Astrocyte of the hippocampus (primary cell): ENCODE measurements around the gene SPNS2.

ENCODE experiments used
- DNase-seq: peaks from one replicate; pipeline ENCODE4 v3.0.0; 2011; ENCODE audit warnings: low read depth, low spot score

Gene SPNS2

DNA sequence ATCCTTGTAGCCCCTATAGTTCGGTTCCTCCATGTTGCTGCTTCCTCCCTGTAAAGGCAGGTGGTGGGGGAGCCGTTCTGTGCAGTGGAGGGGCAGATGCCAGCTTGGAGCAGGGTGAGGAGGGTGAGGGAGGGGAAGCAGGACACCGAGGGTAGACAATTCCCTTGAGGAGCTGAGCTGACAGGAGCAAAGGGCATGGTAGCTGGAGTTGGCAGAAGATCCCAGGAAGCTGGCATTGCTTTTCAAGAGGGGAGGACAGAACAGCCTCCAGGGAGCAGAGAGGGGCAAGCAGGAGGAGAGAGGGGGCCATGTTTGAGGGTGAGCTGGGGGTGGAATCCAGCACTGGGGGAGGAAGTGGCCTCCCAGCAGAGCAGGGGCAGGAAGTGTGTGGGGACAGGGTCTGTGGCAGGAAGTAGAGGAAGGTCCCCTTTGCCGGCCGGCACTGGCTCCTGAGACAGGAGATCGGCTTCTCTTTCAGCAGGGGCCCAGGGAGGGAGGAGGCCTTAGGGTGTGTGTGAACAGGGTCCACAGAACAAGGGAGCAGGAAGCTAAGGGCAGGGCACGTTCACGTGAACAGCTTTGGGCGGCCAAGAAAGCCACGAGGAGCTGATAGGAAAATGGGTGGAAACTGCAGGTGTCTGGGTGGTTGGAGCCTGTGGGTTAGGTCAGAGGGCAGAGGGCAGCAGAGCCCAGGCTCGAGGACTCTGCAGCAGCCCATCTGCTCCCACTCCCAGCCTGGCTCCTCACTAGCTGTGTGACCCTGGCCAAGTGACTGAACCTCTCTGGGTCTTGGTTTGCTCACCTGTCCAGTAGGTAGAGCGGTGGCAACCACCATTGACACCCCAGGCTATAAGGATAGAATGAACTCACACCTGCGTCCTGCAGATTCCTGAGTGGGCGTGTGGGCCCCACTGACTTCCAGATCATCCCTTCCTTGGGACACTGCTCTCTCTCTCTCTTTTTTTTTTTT lies 17.5 kb upstream of the SPNS2 start:
- no peak for DNase-seq

DNA sequence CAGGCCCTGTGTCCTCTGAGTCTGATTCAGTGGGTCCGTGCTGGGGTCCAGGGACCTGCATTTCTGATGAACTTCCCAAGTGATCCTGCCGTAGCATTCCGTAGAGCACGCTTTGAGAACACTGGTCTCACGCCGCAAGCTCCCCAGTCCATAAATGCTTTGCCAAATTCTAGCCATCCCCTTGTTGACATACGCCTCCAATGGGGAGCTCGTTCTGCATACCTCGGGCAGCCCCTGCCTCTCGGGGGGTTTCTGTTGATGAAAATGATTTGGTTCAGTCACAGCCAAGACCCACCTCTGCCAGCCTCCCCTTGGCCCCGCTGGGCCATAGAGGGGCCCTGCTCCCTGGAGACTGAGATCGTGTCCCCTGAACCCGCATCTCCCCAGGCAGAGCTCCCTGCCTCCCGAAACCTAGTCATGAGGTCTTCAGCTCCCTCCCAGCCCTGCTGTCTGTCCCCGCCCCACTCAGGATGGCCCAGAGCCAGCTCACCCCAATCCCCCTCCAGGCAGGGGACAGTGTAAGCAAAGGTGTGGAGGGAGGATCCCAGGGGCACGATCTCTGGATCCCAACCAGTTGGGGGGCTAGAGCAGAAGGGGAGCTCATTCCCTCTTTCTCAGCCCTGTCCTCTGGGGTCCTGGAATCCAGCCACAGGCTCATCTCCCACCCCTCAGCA lies 16.2 kb upstream of the SPNS2 start:
- DNase-seq, result no peak

DNA sequence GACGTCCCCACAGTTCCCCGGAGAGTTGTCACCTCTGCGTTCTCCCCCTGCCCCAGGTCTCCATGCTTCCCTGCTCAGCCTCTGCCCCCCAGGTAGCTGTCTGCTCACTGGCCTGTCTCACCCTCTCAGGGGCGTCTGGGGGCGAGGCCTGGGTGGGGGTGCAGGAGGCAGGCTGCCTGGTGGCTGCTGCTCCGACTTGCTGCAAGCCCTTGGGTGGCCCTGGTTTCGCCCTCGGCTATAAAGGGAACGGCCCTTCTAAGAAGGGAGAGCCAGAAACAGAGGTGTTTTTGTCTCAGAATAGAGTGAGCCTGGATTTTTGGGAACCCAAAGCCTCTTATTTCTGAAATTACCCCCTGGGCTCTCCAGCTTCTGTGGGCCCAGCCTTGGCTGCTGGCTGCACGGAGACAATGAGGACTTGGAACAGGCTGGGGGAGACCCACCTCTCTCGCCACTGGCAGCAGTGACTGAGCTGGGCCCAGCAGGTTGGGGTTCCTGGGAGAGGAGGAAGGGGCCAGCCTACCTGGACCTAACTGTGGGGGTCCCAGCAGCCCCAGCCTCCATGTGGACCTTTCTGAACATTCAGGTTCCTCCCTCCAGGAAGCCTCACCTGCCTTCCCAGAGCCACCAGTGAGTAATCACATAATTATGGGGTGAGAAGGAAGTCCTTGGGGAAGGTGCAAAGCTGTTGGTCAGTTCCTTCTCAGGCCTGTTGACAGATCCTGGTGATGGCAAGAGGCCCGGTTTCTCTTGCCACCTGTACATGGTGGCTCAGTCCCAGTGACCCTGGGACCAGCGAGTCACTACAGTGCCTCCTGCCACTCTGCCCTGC lies 15.5 kb upstream of the SPNS2 start:
- peak; percentile 71 for DNase-seq

DNA sequence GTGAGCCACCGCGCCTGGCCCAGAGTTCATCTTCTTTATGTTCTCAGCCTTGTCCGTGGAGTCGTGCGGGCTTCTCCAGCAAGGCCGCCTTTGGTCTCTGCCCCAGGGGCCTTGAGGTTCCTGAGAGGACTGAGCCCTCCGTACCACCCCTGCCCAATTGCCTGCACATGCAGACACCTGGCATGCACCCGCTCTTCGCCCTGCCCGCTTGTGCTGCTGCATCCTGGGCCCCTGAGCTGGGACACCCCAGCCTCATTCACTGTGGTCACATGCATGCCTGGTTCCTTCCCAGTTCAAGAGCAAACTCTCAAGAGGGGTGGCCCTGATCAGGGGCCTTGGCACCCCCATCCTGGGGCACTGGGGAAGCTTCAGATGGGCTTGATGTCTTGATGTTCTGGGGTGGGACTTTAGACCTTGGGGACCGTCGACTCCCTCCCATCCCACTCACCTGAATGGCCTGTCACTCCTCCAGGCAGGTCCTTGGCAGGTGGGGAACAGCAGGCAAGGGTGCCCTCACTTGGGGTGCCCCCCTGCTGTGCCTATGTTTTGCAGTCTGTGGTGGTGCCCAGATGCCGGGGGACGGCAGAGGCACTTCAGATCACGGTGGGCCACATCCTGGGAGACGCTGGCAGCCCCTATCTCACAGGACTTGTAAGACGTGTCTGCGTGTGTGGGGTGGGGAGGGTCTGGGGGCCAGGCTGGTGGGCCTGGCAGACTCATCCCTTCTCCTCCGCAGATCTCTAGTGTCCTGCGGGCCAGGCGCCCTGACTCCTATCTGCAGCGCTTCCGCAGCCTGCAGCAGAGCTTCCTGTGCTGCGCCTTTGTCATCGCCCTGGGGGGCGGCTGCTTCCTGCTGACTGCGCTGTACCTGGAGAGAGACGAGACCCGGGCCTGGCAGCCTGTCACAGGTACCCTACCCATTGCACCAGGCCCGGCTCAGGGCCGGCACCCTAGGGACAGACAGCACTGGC lies 12.7 kb upstream of the SPNS2 start:
- no peak for DNase-seq

DNA sequence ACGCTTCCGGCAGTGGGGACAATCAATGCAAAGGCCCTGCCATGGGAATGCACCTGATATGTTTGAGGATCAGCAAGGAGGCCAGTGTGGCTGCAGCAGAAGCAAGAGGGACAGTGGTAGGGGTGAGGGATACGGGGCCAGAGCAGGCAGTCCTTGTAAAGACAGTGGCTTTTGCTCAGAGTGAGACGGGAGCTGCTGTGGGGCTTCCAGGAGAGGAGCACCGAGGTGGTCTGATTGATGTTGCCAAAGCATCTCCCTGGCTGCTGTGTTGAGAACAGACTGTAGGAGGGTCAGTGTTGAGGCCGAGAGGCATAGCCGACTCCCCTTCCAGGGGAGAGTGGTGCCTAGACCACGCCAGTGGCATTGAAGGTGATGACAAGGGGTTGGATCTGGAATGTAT lies 11.4 kb upstream of the SPNS2 start:
- no peak for DNase-seq

GRCh38 chr17:4487820-4488716 lies 10.6 kb upstream of the SPNS2 start:
- no peak for DNase-seq

DNA sequence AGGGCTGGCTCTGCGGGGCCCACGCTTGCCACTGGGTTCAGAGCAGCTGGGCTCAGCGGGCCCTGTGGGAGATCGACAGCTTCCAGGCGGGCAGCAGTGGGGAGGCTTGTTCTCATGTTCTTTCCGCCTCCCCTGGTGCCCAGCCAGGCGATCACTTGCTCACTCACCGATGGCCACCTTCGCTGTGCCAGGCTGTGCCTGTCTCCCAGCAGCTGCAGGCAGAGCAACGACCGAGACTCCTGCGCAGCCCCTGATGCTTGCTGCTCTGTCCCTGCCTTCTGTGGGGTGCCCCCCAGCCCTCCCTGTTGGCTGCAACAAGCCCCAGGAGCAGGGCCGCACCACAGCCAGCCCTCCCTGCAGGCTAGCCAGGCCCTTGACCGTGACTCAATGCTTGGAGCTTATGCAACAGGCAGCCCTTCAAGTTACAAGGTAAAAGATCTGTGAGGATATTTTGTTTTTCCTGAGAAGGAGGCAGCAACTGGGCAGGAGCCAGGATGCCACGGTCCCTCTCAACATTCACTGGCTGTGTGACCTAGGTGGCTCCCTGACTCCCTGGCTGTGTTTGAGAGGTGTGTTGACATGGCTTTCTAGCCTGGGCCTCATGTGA lies 9.6 kb upstream of the SPNS2 start:
- DNase-seq, result no peak

DNA sequence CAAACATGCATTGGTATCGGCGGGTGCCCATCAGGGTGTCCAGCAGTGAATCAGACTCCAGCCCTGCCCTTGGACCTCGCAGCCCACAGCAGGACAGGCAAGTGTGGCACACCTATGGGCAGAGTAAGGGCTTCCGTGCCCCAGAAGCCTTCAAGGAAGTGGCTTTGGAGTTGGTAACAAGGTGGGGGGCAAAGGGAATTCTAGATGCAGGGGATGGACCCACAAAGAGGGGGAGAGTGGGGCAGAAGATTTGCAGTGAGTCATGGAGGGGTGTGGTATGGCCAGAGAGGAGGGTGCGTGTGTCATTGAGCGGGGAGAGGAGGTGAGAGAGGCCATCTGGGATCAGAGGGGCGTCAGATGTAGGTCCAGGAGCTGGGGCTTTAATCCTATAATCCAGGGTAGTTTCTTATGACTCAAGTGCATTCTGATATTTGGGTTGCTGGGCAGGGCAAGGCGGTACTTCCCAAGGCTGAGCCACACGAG lies 8.5 kb upstream of the SPNS2 start:
- DNase-seq, result no peak

DNA sequence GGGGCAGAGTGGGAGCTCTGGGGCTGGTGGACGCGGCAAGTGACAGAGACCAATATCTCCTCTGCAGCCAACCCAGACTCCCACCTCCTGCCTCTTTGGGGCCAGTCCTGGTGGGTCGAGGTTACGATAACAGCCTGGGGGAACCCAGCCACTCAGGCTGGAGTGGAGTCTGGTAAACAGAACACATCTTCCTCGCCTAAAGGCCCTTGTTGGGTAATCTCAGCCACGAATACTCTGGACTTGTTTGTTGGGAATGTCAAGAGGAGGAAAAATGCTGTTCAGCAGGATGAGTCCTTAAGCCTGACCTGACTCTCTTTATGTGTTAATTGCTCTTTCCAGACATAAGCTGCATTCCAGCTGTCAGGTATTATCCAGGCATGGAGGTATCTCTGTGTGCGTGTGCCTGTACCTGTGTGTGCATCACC lies 8.0 kb upstream of the SPNS2 start:
- DNase-seq, result no peak

DNA sequence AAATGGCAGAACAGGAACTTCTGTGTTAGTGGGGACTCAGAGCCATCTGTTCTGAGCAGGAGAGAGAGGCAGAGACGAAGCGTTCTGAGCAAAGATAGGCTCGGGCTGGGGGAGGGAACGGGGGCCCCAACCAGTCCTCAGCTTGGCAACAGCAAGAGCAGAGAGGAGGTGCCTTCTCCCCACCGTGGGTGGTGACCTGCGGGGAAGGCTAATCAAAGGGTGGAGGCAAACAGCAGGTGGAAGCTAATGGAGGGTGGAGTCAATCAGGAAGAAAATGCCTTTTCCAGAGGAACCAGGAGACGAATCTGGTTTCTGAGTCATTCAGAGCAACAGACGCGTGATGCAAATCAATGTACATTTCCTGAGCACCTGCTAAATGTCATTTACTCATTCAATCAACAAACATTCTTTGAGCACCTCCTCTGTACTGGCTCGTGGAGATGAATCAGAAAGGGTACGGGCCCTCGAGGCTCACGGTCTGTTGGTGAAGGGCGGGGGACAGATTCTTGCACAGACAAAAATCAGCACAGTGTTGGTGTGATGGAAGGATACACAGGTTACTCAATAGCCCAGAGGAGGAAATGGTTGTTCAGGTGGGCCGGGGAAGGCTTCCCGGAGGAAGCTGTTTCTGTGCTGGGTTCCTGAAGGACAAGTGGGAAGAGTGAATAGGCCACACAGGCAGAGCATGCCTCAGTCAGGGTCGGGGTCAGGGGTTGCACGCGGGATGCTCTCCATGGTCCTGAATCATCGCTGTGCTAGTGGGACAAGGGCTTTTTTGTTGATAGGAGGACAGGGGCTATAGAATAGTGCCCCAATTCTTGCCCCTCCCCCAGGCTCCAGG lies 5.7 kb upstream of the SPNS2 start:
- DNase-seq, result peak; percentile 55

- peak; percentile 83 for DNase-seq
Observed at GRCh38 chr17:4497101-4497824, 1.4 kb upstream of the SPNS2 start.

GRCh38 chr17:4499431-4500190 lies 930 bp downstream of the SPNS2 start:
- peak; percentile 37 for DNase-seq

GRCh38 chr17:4500191-4500571 lies 1.5 kb downstream of the SPNS2 start:
- no peak for DNase-seq

DNA sequence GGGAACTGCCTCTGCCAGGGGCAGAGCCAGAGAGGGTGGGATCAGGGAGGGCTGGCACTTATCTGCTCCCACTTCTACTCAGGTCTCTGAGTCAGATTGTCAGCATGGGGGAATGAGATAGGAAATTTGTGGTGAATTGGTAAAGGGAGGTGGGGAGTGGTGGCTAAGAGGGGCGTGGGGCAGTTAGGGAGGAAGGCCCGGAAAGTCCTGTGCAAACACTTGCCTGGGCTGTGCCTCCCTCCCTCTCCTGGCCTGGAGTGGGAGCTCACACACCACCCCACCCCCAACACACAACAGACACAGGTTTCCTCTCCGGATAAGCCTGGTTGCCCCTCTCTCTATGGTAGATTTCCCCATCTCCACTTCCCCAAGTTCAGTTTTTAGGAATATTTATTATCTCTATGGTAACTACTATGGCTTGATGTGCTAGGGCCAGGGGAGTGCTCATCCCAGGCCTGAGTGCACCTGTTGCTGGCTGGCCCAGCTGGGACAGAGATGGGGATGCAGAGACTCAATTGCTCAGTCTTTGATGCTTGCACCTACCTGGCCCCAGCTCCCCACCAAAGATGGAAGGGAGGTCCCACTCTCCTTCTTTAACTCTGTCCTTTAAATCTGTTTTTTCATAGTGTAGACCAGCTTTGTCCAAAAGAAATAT lies 2.7 kb downstream of the SPNS2 start:
- no peak for DNase-seq

DNA sequence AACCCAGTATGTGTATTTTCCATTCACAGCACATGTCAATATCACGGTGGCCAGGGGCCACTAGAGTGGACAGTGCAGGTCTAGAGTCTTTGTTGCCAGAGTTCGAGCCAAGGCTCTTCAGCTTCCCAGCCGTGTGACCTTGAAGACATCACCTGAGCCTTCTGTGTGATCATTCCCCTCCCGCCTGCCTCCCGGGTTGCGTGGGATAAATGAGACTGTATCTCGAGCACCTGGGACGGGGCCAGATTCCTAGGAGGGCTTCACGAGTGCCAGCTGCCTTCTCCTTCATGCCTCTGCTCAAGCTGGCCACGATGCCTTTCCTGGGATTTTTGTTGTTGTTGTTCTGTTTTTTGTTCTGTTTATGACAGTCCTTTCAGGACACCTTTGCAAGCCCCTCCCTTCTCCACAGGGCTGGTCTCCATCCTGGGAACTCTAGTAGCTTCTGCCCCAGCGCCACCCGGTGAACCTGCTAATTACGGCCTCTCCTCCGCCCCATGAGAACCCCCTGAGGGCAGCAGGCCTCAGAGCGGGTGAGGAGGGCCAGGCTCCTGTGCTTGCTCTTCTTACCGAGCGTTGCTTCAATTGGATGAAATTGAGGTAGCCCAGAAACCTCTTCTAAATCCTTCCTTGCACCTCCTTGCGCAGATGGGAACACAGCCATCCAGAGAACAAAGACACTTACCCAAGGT lies 3.9 kb downstream of the SPNS2 start:
- DNase-seq, result no peak
